HepG2 (cell line): ENCODE results near the gene DUS1L. TPM values are rescaled to one million over a fixed set of nuclear protein-coding genes. Genes with fewer than 3 reads are reported as not detected.

Experiments
- AGO2 ChIP-seq: fragments of 200-400 bp; formaldehyde crosslinking; optimal IDR thresholded peaks from 2 replicates; pipeline ENCODE3; 2017; ENCODE audit warnings: mild to moderate bottlenecking, low read depth, low read length, moderate library complexity
- CEBPB ChIP-seq: IDR thresholded peaks from 2 replicates; pipeline ENCODE4 v1.6.1; 2011; ENCODE audit warnings: low read depth, low read length, improper control_type of control experiment, borderline replicate concordance
- GABPB1 ChIP-seq: IDR thresholded peaks from 2 replicates; pipeline ENCODE4 v1.6.1; 2016; ENCODE audit warnings: mild to moderate bottlenecking, missing genetic modification reagents, moderate library complexity, missing compliant biosample characterization
- GPN1 ChIP-seq: sonication (generic); formaldehyde crosslinking; IDR thresholded peaks from 2 replicates; pipeline ENCODE4 v1.5.1; 2020; ENCODE audit warnings: missing genetic modification reagents, borderline replicate concordance
- HNRNPK ChIP-seq: fragments of 200-400 bp; formaldehyde crosslinking; IDR thresholded peaks from 2 replicates; pipeline ENCODE4 v1.6.1; 2018; ENCODE audit warnings: low read length, low read depth, moderate library complexity, mild to moderate bottlenecking; ENCODE audit not compliant: poor library complexity, severe bottlenecking
- SP4 ChIP-seq: sonication (generic); formaldehyde crosslinking; IDR thresholded peaks from 2 replicates; pipeline ENCODE4 v1.8.1; 2023; ENCODE audit warnings: mild to moderate bottlenecking, missing genetic modification reagents
- TOE1 ChIP-seq: sonication (generic); formaldehyde crosslinking; IDR thresholded peaks from 2 replicates; pipeline ENCODE4 v1.4.0; 2020; ENCODE audit warnings: mild to moderate bottlenecking, missing genetic modification reagents
- ZNF782 ChIP-seq: sonication (generic); formaldehyde crosslinking; IDR thresholded peaks from 2 replicates; pipeline ENCODE4 v1.4.0; 2020; ENCODE audit warnings: missing genetic modification reagents, mild to moderate bottlenecking, borderline replicate concordance
- ZSCAN31 ChIP-seq: sonication (generic); formaldehyde crosslinking; IDR thresholded peaks from 2 replicates; pipeline ENCODE4 v1.5.0; 2020; ENCODE audit warnings: low read depth, mild to moderate bottlenecking, missing genetic modification reagents
- polyA plus RNA-seq, 8 experiments: library from polyadenylated mRNA; depleted of rRNA in 3 of 8; stranded (reverse) in 7 of 8; unstranded in 1 of 8; fragments of >200 nt; fragmentation: Illumina TruSeq in 4 of 8; extraction: Trizol in 4 of 8; gene quantifications; 2 replicates each; pipeline versions ENCODE4 v1.2.1 to v1.2.3, GENCODE V29; 2011 to 2016; ENCODE audit warnings: low read depth in 4 of 8, missing spikeins in 1 of 8, mixed read lengths in 1 of 8; ENCODE audit not compliant: insufficient read depth in 1 of 8
- total RNA-seq, 5 experiments: library from RNA; depleted of rRNA; stranded (reverse); fragments of >200 nt; fragmentation: Illumina TruSeq; extraction: Trizol; gene quantifications; 2 replicates each; pipeline ENCODE4 v1.2.3, GENCODE V29; 2016; ENCODE audit warnings: low read depth in 1 of 5
- TF ChIP-seq, protein P1 (sequence below): sonication (generic); formaldehyde crosslinking; IDR thresholded peaks from 2 replicates; pipeline ENCODE4 v1.8.1; 2022; ENCODE audit warnings: low read depth, mild to moderate bottlenecking, missing genetic modification reagents
- TF ChIP-seq, protein P2 (sequence below): sonication (generic); formaldehyde crosslinking; IDR thresholded peaks from 2 replicates; pipeline ENCODE4 v1.4.0; 2020; ENCODE audit warnings: missing genetic modification reagents
- TF ChIP-seq, protein P3 (sequence below): sonication (generic); formaldehyde crosslinking; IDR thresholded peaks from 2 replicates; pipeline ENCODE4 v1.5.1; 2020; ENCODE audit warnings: missing genetic modification reagents, mild to moderate bottlenecking, borderline replicate concordance
- TF ChIP-seq, protein P4 (sequence below): sonication (generic); formaldehyde crosslinking; IDR thresholded peaks from 2 replicates; pipeline ENCODE4 v1.4.0; 2020; ENCODE audit warnings: missing genetic modification reagents
- TF ChIP-seq, protein P5 (sequence below): sonication (generic); formaldehyde crosslinking; IDR thresholded peaks from 2 replicates; pipeline ENCODE4 v1.8.1; 2023; ENCODE audit warnings: mild to moderate bottlenecking, missing genetic modification reagents

Gene DUS1L
- total and polyA plus RNA-seq, 2 of the 13 experiments (the other 11 are each of a cell fraction or from before 2014, with no cell fraction given) = 81.0 to 109 TPM

DNA sequence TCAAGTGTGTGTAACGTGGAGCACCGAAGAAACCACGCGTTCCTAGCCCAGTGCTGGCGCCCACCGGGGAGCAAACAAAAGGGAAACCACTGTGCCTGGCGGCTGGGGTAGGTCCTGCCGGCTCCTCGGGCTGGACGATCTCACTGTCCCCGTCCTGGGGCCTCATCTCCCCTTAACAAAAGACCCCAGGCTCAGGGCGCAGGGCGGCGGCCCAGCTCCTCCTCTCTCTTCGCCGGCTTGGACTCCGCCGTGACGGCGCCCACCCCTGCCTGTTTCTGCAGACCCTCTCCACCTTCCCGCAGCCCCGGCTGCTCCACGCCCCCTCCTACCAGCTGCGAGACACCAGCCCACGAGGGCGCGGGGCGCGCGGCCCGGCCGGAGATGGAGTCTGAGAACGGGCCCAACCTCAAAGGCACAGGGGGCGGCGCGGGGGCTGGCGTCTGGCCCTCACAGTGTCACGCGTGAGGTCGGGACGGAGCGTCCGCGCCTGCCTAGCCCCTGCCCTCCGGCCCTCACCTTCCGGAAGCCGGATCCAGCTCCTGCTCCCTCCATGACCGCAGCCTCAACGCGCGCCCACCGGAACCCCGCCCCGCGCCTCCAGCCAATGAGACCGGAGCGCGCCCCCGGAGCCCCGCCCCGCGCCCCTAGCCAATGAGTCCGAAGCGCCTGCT is 43.2 kb downstream of the DUS1L start, which contains the start of gene CENPX (continued):
- TF ChIP-seq, protein P1, sequence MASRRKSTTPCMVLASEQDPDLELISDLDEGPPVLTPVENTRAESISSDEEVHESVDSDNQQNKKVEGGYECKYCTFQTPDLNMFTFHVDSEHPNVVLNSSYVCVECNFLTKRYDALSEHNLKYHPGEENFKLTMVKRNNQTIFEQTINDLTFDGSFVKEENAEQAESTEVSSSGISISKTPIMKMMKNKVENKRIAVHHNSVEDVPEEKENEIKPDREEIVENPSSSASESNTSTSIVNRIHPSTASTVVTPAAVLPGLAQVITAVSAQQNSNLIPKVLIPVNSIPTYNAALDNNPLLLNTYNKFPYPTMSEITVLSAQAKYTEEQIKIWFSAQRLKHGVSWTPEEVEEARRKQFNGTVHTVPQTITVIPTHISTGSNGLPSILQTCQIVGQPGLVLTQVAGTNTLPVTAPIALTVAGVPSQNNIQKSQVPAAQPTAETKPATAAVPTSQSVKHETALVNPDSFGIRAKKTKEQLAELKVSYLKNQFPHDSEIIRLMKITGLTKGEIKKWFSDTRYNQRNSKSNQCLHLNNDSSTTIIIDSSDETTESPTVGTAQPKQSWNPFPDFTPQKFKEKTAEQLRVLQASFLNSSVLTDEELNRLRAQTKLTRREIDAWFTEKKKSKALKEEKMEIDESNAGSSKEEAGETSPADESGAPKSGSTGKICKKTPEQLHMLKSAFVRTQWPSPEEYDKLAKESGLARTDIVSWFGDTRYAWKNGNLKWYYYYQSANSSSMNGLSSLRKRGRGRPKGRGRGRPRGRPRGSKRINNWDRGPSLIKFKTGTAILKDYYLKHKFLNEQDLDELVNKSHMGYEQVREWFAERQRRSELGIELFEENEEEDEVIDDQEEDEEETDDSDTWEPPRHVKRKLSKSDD (CRISPR knock-in tag) = no peak
- TF ChIP-seq, protein P2, sequence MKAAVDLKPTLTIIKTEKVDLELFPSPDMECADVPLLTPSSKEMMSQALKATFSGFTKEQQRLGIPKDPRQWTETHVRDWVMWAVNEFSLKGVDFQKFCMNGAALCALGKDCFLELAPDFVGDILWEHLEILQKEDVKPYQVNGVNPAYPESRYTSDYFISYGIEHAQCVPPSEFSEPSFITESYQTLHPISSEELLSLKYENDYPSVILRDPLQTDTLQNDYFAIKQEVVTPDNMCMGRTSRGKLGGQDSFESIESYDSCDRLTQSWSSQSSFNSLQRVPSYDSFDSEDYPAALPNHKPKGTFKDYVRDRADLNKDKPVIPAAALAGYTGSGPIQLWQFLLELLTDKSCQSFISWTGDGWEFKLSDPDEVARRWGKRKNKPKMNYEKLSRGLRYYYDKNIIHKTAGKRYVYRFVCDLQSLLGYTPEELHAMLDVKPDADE (CRISPR knock-in tag) = 0 out of 2 replicates have a peak, but pooled peaks have one; percentile 63
- TF ChIP-seq GABPB1 (CRISPR knock-in tag) (peak; percentile 94), AGO2 (peak; percentile 100), ZSCAN31 (CRISPR knock-in tag) (peak; percentile 35), GPN1 (no peak), HNRNPK (peak; percentile 91), ZNF782 (CRISPR knock-in tag) (peak; percentile 87; the same call in 1 of the 2 replicates), SP4 (no peak), CEBPB (no peak), TOE1 (no peak)
- TF ChIP-seq, protein P3, sequence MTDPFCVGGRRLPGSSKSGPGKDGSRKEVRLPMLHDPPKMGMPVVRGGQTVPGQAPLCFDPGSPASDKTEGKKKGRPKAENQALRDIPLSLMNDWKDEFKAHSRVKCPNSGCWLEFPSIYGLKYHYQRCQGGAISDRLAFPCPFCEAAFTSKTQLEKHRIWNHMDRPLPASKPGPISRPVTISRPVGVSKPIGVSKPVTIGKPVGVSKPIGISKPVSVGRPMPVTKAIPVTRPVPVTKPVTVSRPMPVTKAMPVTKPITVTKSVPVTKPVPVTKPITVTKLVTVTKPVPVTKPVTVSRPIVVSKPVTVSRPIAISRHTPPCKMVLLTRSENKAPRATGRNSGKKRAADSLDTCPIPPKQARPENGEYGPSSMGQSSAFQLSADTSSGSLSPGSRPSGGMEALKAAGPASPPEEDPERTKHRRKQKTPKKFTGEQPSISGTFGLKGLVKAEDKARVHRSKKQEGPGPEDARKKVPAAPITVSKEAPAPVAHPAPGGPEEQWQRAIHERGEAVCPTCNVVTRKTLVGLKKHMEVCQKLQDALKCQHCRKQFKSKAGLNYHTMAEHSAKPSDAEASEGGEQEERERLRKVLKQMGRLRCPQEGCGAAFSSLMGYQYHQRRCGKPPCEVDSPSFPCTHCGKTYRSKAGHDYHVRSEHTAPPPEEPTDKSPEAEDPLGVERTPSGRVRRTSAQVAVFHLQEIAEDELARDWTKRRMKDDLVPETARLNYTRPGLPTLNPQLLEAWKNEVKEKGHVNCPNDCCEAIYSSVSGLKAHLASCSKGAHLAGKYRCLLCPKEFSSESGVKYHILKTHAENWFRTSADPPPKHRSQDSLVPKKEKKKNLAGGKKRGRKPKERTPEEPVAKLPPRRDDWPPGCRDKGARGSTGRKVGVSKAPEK (CRISPR knock-in tag) = peak; percentile 66; the same call in 1 of the 2 replicates
- TF ChIP-seq, protein P4, sequence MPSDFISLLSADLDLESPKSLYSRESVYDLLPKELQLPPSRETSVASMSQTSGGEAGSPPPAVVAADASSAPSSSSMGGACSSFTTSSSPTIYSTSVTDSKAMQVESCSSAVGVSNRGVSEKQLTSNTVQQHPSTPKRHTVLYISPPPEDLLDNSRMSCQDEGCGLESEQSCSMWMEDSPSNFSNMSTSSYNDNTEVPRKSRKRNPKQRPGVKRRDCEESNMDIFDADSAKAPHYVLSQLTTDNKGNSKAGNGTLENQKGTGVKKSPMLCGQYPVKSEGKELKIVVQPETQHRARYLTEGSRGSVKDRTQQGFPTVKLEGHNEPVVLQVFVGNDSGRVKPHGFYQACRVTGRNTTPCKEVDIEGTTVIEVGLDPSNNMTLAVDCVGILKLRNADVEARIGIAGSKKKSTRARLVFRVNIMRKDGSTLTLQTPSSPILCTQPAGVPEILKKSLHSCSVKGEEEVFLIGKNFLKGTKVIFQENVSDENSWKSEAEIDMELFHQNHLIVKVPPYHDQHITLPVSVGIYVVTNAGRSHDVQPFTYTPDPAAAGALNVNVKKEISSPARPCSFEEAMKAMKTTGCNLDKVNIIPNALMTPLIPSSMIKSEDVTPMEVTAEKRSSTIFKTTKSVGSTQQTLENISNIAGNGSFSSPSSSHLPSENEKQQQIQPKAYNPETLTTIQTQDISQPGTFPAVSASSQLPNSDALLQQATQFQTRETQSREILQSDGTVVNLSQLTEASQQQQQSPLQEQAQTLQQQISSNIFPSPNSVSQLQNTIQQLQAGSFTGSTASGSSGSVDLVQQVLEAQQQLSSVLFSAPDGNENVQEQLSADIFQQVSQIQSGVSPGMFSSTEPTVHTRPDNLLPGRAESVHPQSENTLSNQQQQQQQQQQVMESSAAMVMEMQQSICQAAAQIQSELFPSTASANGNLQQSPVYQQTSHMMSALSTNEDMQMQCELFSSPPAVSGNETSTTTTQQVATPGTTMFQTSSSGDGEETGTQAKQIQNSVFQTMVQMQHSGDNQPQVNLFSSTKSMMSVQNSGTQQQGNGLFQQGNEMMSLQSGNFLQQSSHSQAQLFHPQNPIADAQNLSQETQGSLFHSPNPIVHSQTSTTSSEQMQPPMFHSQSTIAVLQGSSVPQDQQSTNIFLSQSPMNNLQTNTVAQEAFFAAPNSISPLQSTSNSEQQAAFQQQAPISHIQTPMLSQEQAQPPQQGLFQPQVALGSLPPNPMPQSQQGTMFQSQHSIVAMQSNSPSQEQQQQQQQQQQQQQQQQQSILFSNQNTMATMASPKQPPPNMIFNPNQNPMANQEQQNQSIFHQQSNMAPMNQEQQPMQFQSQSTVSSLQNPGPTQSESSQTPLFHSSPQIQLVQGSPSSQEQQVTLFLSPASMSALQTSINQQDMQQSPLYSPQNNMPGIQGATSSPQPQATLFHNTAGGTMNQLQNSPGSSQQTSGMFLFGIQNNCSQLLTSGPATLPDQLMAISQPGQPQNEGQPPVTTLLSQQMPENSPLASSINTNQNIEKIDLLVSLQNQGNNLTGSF (CRISPR knock-in tag) = peak; percentile 56; the same call in 1 of the 2 replicates
- TF ChIP-seq, protein P5, sequence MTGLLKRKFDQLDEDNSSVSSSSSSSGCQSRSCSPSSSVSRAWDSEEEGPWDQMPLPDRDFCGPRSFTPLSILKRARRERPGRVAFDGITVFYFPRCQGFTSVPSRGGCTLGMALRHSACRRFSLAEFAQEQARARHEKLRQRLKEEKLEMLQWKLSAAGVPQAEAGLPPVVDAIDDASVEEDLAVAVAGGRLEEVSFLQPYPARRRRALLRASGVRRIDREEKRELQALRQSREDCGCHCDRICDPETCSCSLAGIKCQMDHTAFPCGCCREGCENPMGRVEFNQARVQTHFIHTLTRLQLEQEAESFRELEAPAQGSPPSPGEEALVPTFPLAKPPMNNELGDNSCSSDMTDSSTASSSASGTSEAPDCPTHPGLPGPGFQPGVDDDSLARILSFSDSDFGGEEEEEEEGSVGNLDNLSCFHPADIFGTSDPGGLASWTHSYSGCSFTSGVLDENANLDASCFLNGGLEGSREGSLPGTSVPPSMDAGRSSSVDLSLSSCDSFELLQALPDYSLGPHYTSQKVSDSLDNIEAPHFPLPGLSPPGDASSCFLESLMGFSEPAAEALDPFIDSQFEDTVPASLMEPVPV (CRISPR knock-in tag) = peak; percentile 89
